ENCODE measurements around the gene GRHPR.
A peak's percentile ranks its signal among the peaks of the same experiment; 100 is the strongest.

Gene GRHPR

GRCh38 chr9:37485389-37486255, 63.1 kb downstream of the GRHPR start, which contains the start of gene POLR1E:
Gene POLR1E (plus strand): TSS chr9:37485948. CDS start chr9:37486048, 100 bp downstream.
- peak; percentile 90 for DNase-seq (ENCODE audit: low read depth, low spot score)
- TF ChIP-seq CTCF (IDR thresholded peaks at IDR 0.05; ENCODE audit: low read depth, low read length) = no peak
- H3K4me3 ChIP-seq (ENCODE audit: low read depth, low read length) = peak within 1 kb of the TSS; percentile 89
- in situ Hi-C loops (cut with HindIII; ENCODE audit: low sequenced_read_pairs) = no loop called here

GRCh38 chr9:37486256-37486615, 63.7 kb downstream of the GRHPR start:
- DNase-seq (ENCODE audit: low read depth, low spot score) = no peak
- peak overlapping the region; percentile 89 for H3K4me3 ChIP-seq (ENCODE audit: low read depth, low read length)
- no peak for TF ChIP-seq CTCF (IDR thresholded peaks at IDR 0.05; ENCODE audit: low read depth, low read length)
- in situ Hi-C loops (cut with HindIII; ENCODE audit: low sequenced_read_pairs) = no loop called here

All from astrocyte of the spinal cord (primary cell).